Ectodermal cell (in vitro differentiated cells): Measurements from ENCODE around the gene AGL.

ENCODE experiments used
- H3K27ac ChIP-seq: 2 replicates; pipeline ENCODE4 v1.7.0; 2013; ENCODE audit warnings: mild to moderate bottlenecking, low read depth, low read length; ENCODE audit not compliant: insufficient read depth, poor library complexity, severe bottlenecking
- H3K27me3 ChIP-seq: 2 replicates; pipeline ENCODE4 v1.7.0; 2013; ENCODE audit warnings: mild to moderate bottlenecking, low read length; ENCODE audit not compliant: insufficient read depth, control insufficient read depth, poor library complexity, severe bottlenecking
- H3K36me3 ChIP-seq: one replicate; pipeline ENCODE4 v1.7.0; 2013; ENCODE audit warnings: low read length; ENCODE audit not compliant: control insufficient read depth, insufficient read depth
- H3K4me1 ChIP-seq: one replicate; pipeline ENCODE4 v1.7.0; 2013; ENCODE audit warnings: low read length; ENCODE audit not compliant: control insufficient read depth, insufficient read depth
- H3K4me3 ChIP-seq: 2 replicates; pipeline ENCODE4 v1.7.0; 2013; ENCODE audit warnings: low read depth, low read length, control low read depth; ENCODE audit not compliant: insufficient read depth
- H3K9me3 ChIP-seq: 2 replicates; pipeline ENCODE4 v1.7.0; 2013; ENCODE audit warnings: mild to moderate bottlenecking, low read length, moderate library complexity; ENCODE audit not compliant: control insufficient read depth
- WGBS, 2 experiments: methylation state at CpG; one replicate each; pipeline ENCODE4 v1.1.7; 2013; ENCODE audit warnings: missing lambda C conversion rate in 2 of 2; 5-methylcytosine and 5-hydroxymethylcytosine counted together

Gene AGL

DNA sequence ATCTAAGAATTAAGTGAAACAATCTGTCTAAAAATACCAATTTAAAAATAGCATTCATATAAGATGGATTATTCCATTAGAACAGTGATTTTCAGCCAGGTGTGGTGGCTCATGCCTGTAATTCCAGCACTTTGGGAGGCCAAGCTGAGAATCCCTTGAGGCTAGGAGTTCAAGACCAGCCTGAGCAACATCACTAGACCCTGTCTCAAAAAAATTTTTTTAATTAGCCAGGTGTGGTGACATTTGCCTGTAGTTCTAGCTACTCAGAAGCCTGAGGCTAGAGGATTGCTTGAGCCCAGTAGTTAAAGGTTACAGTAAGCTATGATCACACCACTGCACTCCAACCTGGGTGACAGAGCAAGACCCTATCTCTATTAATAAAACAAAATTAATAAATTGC lies 84.6 kb downstream of the AGL start:
- Histone ChIP-seq H3K27me3 (no peaks in the 10 kb centered on the region), H3K27ac (no peak overlapping the region), H3K4me3 (no peak overlapping the region)

DNA sequence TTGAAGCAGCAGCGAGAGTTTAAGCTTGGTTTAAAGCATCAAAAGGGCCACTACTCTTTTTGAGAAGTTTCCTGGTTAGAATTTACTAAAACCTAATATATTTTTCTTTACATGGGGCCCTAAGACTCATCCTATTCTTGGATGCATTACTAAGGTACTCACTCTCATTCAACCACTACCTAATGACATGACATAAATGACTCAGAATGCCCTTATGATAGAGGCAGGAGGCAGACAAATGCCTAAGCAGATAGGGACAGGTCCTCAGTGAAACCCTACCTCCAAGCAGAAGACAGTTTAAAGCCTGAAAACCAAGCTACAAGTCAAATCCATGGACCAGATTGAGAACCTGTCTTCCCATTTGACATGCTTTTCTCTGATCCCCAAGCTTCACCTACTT lies 85.4 kb downstream of the AGL start:
- H3K9me3 ChIP-seq: no peaks in the 10 kb centered on the region
- no peaks in the 10 kb centered on the region for H3K36me3 ChIP-seq
- WGBS, 2 experiments: 100% methylated on average over 1 of the region's 1 CpG
- no peak overlapping the region for H3K4me3 ChIP-seq
- H3K27me3 ChIP-seq: no peaks in the 10 kb centered on the region
- H3K4me1 ChIP-seq: no peaks in the 10 kb centered on the region
- H3K27ac ChIP-seq: no peak overlapping the region

More for the DNA sequence above, 84.6 kb downstream of the AGL start:
- H3K36me3 ChIP-seq: no peaks in the 10 kb centered on the region
- no peaks in the 10 kb centered on the region for H3K9me3 ChIP-seq
- no peaks in the 10 kb centered on the region for H3K4me1 ChIP-seq

DNA sequence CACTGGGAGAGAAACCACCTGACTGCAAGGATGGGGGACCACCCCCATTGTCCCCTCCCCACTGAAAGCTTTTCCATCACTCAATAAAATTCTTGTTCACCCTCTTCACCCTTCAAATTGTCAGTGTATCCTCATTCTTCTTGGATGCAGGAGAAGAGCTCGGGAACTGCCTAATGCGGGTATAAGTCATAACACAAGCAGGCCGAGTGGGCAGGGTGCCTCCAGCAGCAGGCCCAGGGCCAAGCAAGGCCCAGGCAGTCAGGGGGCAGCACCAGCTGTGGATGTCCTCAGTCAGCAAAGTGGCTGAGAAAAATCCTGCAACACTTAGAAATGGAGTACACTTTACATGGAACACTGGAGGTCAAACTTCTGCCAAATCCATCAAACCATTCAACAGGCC lies 85.9 kb downstream of the AGL start:
- Histone ChIP-seq H3K27me3 (no peaks in the 10 kb centered on the region), H3K36me3 (no peaks in the 10 kb centered on the region), H3K9me3 (no peaks in the 10 kb centered on the region), H3K4me3 (no peak overlapping the region), H3K4me1 (no peaks in the 10 kb centered on the region), H3K27ac (no peak overlapping the region)
- 95 to 97% methylated on average over 3 of the region's 3 CpGs for WGBS, 2 experiments

DNA sequence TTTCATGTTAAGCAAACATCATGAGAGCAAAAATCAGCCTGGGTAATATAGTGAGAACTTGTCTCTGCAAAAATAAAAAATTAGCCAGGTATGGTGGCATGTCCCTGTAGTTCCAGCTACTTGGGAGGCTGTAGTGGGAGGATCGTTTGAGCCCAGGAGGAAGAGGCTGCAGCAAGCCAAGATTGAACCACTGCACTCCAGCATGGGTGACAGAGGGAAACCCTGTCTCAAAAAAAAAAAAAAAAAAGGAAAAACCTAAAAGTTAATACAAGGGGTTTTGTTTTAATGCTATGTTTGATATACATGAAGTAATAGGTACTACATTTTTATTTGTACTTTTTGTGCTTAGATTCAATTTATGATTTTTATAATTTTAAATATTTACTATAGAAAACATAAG lies 92.6 kb downstream of the AGL start:
- Histone ChIP-seq H3K27ac (no peak overlapping the region), H3K4me1 (no peaks in the 10 kb centered on the region), H3K9me3 (no peaks in the 10 kb centered on the region), H3K36me3 (no peaks in the 10 kb centered on the region), H3K27me3 (no peaks in the 10 kb centered on the region), H3K4me3 (no peak overlapping the region)
- WGBS, 2 experiments: 94 to 95% methylated on average over 1 of the region's 1 CpG

DNA sequence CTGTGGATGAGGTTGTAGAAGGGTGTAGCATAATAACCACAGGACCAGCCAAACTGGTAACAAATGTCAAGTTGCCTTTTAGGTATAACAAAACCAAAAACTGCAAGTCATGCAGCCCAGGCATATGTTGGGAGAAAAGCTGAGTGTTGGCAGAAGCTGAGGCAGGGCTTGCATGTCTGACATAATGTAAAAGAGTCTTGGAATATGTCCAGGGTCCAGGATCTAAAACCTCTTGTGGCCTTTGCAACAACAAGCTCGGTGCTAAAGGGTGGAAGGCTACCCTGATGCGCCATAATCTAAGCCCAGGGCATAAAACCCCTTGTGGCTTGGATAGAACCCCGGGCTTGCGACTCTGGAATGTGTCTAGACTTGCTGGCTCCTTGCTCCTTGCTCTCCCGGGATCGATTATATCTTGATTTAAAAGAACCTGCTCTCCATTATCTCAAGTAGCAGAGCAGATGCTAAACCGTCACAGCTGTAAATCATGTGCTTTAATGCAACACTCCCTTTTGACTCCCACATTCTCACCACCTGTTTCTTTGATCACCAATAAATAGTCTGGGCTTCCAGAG lies 93.1 kb downstream of the AGL start:
- H3K9me3 ChIP-seq: no peaks in the 10 kb centered on the region
- H3K27ac ChIP-seq: no peak overlapping the region
- H3K4me3 ChIP-seq: no peak overlapping the region
- no peaks in the 10 kb centered on the region for H3K4me1 ChIP-seq
- WGBS, 2 experiments: 93 to 96% methylated on average over 7 of the region's 7 CpGs
- H3K27me3 ChIP-seq: no peaks in the 10 kb centered on the region
- H3K36me3 ChIP-seq: no peaks in the 10 kb centered on the region

DNA sequence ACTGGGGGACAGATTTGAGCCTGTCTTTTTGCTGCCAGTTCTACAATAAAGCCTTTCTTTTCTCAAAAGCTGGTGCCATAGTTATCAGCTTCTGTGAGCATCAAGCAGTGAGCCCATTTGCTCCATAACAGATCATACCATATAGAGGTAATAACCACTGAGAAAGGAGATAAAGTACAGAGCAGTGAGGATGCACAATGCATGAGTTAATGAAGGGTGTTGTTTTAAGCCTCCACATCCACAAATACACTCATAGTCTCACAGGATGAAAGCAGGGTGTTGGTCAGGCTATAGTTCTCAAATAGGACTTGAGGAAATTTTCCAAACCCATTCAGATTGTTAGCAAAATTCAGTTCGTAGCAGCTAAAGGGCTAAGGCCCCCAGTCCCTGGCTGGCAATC lies 94.0 kb downstream of the AGL start:
- no peak overlapping the region for H3K4me3 ChIP-seq
- no peaks in the 10 kb centered on the region for H3K9me3 ChIP-seq
- H3K36me3 ChIP-seq: no peaks in the 10 kb centered on the region
- no peaks in the 10 kb centered on the region for H3K27me3 ChIP-seq
- no peak overlapping the region for H3K27ac ChIP-seq
- H3K4me1 ChIP-seq: no peaks in the 10 kb centered on the region
- 88 to 90% methylated on average over 1 of the region's 1 CpG for WGBS, 2 experiments

DNA sequence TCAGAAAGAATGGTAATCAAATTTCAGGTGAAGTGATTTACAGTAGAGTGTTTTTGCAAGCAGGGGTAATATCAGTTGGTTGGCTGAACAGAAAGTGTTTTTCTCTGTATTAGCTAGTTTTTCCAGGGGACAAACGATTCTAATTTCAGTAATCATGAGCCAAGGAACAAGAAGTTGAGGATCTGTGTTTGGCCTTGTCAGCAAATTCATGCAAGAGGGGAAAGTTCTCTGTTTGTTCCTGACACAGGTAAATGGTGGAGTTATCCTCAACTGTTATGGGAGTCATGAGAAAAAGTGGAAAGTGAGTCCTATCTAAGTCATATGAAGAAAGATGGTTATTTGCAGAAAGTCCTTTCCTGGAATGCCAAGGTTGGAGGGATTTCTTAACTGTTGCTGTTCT lies 95.0 kb downstream of the AGL start:
- Histone ChIP-seq H3K27me3 (no peaks in the 10 kb centered on the region), H3K4me3 (no peak overlapping the region), H3K27ac (no peak overlapping the region), H3K9me3 (no peaks in the 10 kb centered on the region), H3K36me3 (no peaks in the 10 kb centered on the region), H3K4me1 (no peaks in the 10 kb centered on the region)
- WGBS, 2 experiments: 88 to 93% methylated on average over 1 of the region's 1 CpG

DNA sequence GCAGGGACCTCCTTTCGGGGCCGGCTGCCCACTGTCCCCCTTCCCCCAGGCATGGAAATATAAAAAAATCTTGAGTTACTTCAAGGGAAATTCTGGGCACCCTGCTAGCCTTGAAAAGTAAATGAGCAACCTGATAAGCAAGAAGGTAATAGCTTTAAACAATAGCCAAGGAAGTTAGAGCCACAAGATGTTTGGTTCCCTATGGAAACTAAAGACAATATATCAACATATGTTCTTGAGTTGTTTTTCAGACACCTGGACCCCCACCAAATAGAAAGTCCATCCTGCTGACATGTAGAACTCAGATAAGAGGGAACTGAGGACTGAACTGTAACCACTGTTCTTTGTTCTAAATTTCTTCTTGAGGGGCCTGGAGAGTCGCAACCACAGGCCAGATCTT lies 100.3 kb downstream of the AGL start:
- Histone ChIP-seq H3K27ac (no peak overlapping the region), H3K9me3 (no peaks in the 10 kb centered on the region), H3K4me1 (no peaks in the 10 kb centered on the region), H3K36me3 (no peaks in the 10 kb centered on the region), H3K27me3 (no peaks in the 10 kb centered on the region), H3K4me3 (no peak overlapping the region)
- 95 to 97% methylated on average over 3 of the region's 3 CpGs for WGBS, 2 experiments

DNA sequence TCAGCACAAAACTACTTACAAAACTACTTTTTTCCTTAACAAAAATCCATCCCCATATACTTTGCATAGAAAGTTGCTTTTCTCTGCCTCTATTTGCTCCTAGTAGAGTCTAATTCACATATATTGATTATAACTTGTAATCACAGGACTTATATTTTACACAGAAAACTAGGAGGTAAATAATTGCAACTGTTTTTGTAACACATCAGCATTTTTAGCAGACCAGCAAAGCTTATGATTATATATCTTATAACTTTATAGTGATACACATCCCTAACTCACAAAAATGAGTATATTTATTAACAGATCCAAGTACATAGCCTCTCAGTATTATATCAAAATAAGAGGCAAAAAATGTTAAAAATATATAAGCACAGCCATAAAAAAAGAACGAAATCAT lies 102.4 kb downstream of the AGL start:
- no peaks in the 10 kb centered on the region for H3K9me3 ChIP-seq
- WGBS, 2 experiments: 90 to 94% methylated on average over 1 of the region's 1 CpG
- H3K36me3 ChIP-seq: no peaks in the 10 kb centered on the region
- H3K27ac ChIP-seq: no peak overlapping the region
- no peaks in the 10 kb centered on the region for H3K27me3 ChIP-seq
- H3K4me3 ChIP-seq: no peak overlapping the region
- H3K4me1 ChIP-seq: no peaks in the 10 kb centered on the region

DNA sequence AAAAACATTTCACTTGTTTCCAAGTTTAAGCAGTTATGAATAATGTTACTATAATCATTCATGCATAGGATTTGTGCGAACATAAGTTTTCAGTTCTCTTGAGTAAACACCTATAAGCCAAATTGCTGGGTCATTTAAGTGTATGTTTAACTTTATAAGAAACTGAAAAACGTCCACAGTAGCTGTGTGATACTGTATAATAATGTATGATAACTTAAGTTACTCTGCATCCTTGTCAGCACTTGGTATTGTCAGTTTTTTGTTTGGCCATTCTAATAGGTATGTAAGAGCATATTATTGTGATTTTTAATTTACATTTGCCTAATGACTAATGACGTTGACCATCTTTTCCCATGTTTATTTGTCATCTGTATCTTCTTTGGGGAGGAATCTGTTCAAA lies 105.2 kb downstream of the AGL start:
- H3K27me3 ChIP-seq: no peaks in the 10 kb centered on the region
- H3K4me1 ChIP-seq: no peaks in the 10 kb centered on the region
- 100% methylated on average over 1 to 3 of the region's 3 CpGs for WGBS, 2 experiments
- H3K9me3 ChIP-seq: no peaks in the 10 kb centered on the region
- no peaks in the 10 kb centered on the region for H3K36me3 ChIP-seq
- H3K4me3 ChIP-seq: no peak overlapping the region
- H3K27ac ChIP-seq: no peak overlapping the region

DNA sequence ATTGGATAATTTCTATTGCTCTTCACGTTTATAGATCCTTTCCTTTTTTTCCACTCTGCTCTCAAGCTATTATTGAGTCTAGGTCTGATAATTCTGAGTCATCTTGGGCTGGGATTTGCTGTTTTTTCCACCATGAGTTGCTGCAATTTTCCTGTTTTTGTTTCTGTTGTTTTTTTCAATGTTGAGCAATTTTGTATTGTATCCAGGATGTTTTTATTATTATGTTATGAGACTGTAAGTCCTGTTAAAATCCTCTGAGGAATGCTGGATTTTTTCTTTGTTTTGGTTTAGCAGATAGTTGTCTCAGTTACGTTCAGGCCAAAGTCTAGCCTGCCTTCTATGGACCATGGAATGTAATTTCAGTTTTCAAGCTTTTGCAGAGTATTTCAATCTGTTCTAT lies 106.6 kb downstream of the AGL start:
- Histone ChIP-seq H3K4me3 (no peak overlapping the region), H3K9me3 (no peaks in the 10 kb centered on the region), H3K36me3 (no peaks in the 10 kb centered on the region), H3K27ac (no peak overlapping the region), H3K27me3 (no peaks in the 10 kb centered on the region), H3K4me1 (no peaks in the 10 kb centered on the region)
- 98 to 100% methylated on average over 1 to 2 of the region's 2 CpGs for WGBS, 2 experiments
